H9 (cell line): Measurements from ENCODE around the gene ZPR1. TPM values are rescaled to one million over a fixed set of nuclear protein-coding genes. Genes with fewer than 3 reads are reported as not detected.

Experiments used
- DNase-seq: peaks from one replicate; pipeline ENCODE4 v3.0.0-alpha.2; 2017
- H2AFZ ChIP-seq: one replicate; pipeline ENCODE4 v1.6.1; 2013; ENCODE audit warnings: mild to moderate bottlenecking, low read length, control low read depth, moderate library complexity
- H2AK5ac ChIP-seq: 2 replicates; pipeline ENCODE4 v1.6.1; 2013; ENCODE audit warnings: low read length, control low read depth, mixed read lengths; ENCODE audit not compliant: insufficient read length
- H2BK120ac ChIP-seq: one replicate; pipeline ENCODE4 v1.6.1; 2013; ENCODE audit warnings: low read depth, mild to moderate bottlenecking, low read length, control low read depth, inconsistent platforms; ENCODE audit not compliant: poor library complexity, severe bottlenecking
- H2BK12ac ChIP-seq: 2 replicates; pipeline ENCODE4 v1.6.1; 2013; ENCODE audit warnings: low read length, control low read depth, mixed read lengths, low read depth; ENCODE audit not compliant: insufficient read length
- H2BK15ac ChIP-seq: 2 replicates; pipeline ENCODE4 v1.6.1; 2013; ENCODE audit warnings: low read depth, low read length, control low read depth
- H2BK20ac ChIP-seq: one replicate; pipeline ENCODE4 v1.6.1; 2013; ENCODE audit warnings: low read depth, mild to moderate bottlenecking, low read length, control low read depth, inconsistent platforms; ENCODE audit not compliant: poor library complexity, severe bottlenecking
- H2BK5ac ChIP-seq: 2 replicates; pipeline ENCODE4 v1.6.1; 2013; ENCODE audit warnings: low read length, control low read depth, mixed read lengths; ENCODE audit not compliant: insufficient read length
- H3K14ac ChIP-seq: 2 replicates; pipeline ENCODE4 v1.6.1; 2013; ENCODE audit warnings: low read length, control low read depth; ENCODE audit not compliant: insufficient read depth
- H3K18ac ChIP-seq: 2 replicates; pipeline ENCODE4 v1.6.1; 2013; ENCODE audit warnings: low read depth, mild to moderate bottlenecking, mixed read lengths, low read length, control low read depth; ENCODE audit not compliant: insufficient read length
- H3K23ac ChIP-seq: 2 replicates; pipeline ENCODE4 v1.6.1; 2013; ENCODE audit warnings: low read length, control low read depth, mixed read lengths, low read depth; ENCODE audit not compliant: insufficient read length
- H3K23me2 ChIP-seq: 2 replicates; pipeline ENCODE4 v1.6.1; 2013; ENCODE audit warnings: low read depth, mild to moderate bottlenecking, mixed read lengths, low read length, control low read depth; ENCODE audit not compliant: insufficient read length, poor library complexity, severe bottlenecking
- H3K27ac ChIP-seq: 2 replicates; pipeline ENCODE4 v1.5.1; 2013; ENCODE audit warnings: low read length, control low read depth, mixed read lengths, low read depth; ENCODE audit not compliant: insufficient read length
- H3K27me3 ChIP-seq: 2 replicates; pipeline ENCODE4 v1.6.1; 2013; ENCODE audit warnings: low read length, control low read depth, inconsistent platforms; ENCODE audit not compliant: insufficient read depth
- H3K4ac ChIP-seq: 2 replicates; pipeline ENCODE4 v1.6.1; 2013; ENCODE audit warnings: low read depth, mild to moderate bottlenecking, control low read depth, inconsistent platforms, low read length, moderate library complexity
- H3K4me1 ChIP-seq: 2 replicates; pipeline ENCODE4 v1.6.1; 2013; ENCODE audit warnings: low read length, control low read depth, inconsistent platforms; ENCODE audit not compliant: insufficient read depth
- H3K4me2 ChIP-seq: 2 replicates; pipeline ENCODE4 v1.6.1; 2013; ENCODE audit warnings: low read length, control low read depth, mixed read lengths; ENCODE audit not compliant: insufficient read length, insufficient read depth
- H3K56ac ChIP-seq: 2 replicates; pipeline ENCODE4 v1.6.1; 2013; ENCODE audit warnings: low read depth, mild to moderate bottlenecking, mixed read lengths, low read length, control low read depth; ENCODE audit not compliant: insufficient read length
- H3K79me1 ChIP-seq: 2 replicates; pipeline ENCODE4 v1.6.1; 2013; ENCODE audit warnings: low read depth, mild to moderate bottlenecking, moderate library complexity, low read length, control low read depth, inconsistent platforms; ENCODE audit not compliant: insufficient read depth, poor library complexity, severe bottlenecking
- H3K79me2 ChIP-seq: 2 replicates; pipeline ENCODE4 v1.6.1; 2013; ENCODE audit warnings: low read length, control low read depth, inconsistent platforms; ENCODE audit not compliant: insufficient read depth
- H3K9ac ChIP-seq: 2 replicates; pipeline ENCODE4 v1.6.1; 2013; ENCODE audit warnings: low read length, control low read depth, mixed read lengths; ENCODE audit not compliant: insufficient read length; ENCODE audit errors: extremely low read depth
- H3K9me3 ChIP-seq: one replicate; pipeline ENCODE4 v1.6.1; 2013; ENCODE audit warnings: low read depth, low read length, inconsistent platforms; ENCODE audit not compliant: control insufficient read depth
- H3T11ph ChIP-seq: one replicate; pipeline ENCODE4 v1.6.1; 2013; ENCODE audit warnings: mild to moderate bottlenecking, low read length, control low read depth, inconsistent platforms
- H4K20me1 ChIP-seq: one replicate; pipeline ENCODE4 v1.6.1; 2013; ENCODE audit not compliant: control insufficient read depth, insufficient read length, insufficient read depth
- H4K5ac ChIP-seq: 2 replicates; pipeline ENCODE4 v1.6.1; 2013; ENCODE audit warnings: low read depth, mild to moderate bottlenecking, mixed read lengths, low read length, control low read depth; ENCODE audit not compliant: insufficient read length
- H4K8ac ChIP-seq: replicated peaks from 2 replicates; pipeline ENCODE4 v1.6.1; 2013; ENCODE audit warnings: low read length, control low read depth, mixed read lengths, low read depth; ENCODE audit not compliant: insufficient read length
- H4K91ac ChIP-seq: 2 replicates; pipeline ENCODE4 v1.6.1; 2013; ENCODE audit warnings: low read depth, mild to moderate bottlenecking, moderate library complexity, mixed read lengths, low read length, control low read depth; ENCODE audit not compliant: insufficient read length
- H3K27ac Mint-ChIP-seq, 3 experiments: 2 replicates in 2 of 3; 3 replicates in 1 of 3; pipeline ENCODE4 v1.8.0; 2020 to 2021; ENCODE audit warnings: mixed read lengths in 3 of 3, mild to moderate bottlenecking in 1 of 3, moderate library complexity in 1 of 3
- H3K27me3 Mint-ChIP-seq: 2 replicates; pipeline ENCODE4 v1.8.0; 2021; ENCODE audit warnings: low read depth, mild to moderate bottlenecking, moderate library complexity, mixed read lengths
- H3K36me3 Mint-ChIP-seq, 3 experiments: 2 replicates in 2 of 3; 3 replicates in 1 of 3; pipeline ENCODE4 v1.8.0; 2020 to 2021; ENCODE audit warnings: low read depth in 3 of 3, mixed read lengths in 3 of 3; ENCODE audit not compliant: insufficient read depth in 1 of 3
- H3K4me1 Mint-ChIP-seq, 2 experiments: 2 replicates each; pipeline ENCODE4 v1.8.0; 2020; ENCODE audit warnings: mixed read lengths in 2 of 2
- H3K4me3 Mint-ChIP-seq, 2 experiments: 2 replicates in 1 of 2; 3 replicates in 1 of 2; pipeline ENCODE4 v1.8.0; 2020 to 2021; ENCODE audit warnings: mild to moderate bottlenecking in 2 of 2, mixed read lengths in 2 of 2, moderate library complexity in 1 of 2
- H3K9me3 Mint-ChIP-seq, 2 experiments: 2 replicates in 1 of 2; 3 replicates in 1 of 2; pipeline ENCODE4 v1.8.0; 2020; ENCODE audit warnings: mild to moderate bottlenecking in 2 of 2, mixed read lengths in 2 of 2, moderate library complexity in 1 of 2
- whole genome bisulfite sequencing: extraction: QIAGEN DNeasy Blood & Tissue Kit; methylation state at CpG from one replicate; pipeline ENCODE4 v1.1.7; 2013; ENCODE audit warnings: missing lambda C conversion rate, low lambda C conversion rate, mixed read lengths; ENCODE audit not compliant: insufficient read length; ENCODE audit errors: extremely low coverage; 5-methylcytosine and 5-hydroxymethylcytosine counted together
- total RNA-seq: library from RNA; stranded (reverse); gene quantifications from 2 replicates; pipeline ENCODE4 v1.2.1, GENCODE V29; 2021
- TF ChIP-seq, protein P1 (sequence below): fragments of 200-600 bp; sonication (generic); conservative IDR thresholded peaks from 3 replicates; pipeline ENCODE4 v1.8.0; 2021; ENCODE audit warnings: antibody characterized with exemption, mild to moderate bottlenecking

ZPR1 gene
- total RNA-seq, 1 experiment from 2014 or later, result 82.0 TPM

- H3K4me1 ChIP-seq, result peaks cover 4% of the 10 kb centered on the region; the same call in 1 of the 2 replicates
- H3K9me3 ChIP-seq, result no peaks in the 10 kb centered on the region
- peak within 1 kb of the TSS; percentile 95 for H3K9ac ChIP-seq
- H4K8ac ChIP-seq, result no peak within 1 kb of the TSS
- H3K14ac ChIP-seq, result peak within 1 kb of the TSS; percentile 93; the same call in 1 of the 2 replicates
- H3K23me2 ChIP-seq, result peaks cover 12% of the 10 kb centered on the region
- H3K4ac ChIP-seq, result no peak within 1 kb of the TSS; the same call in 1 of the 2 replicates
- peak within 1 kb of the TSS; percentile 67 for H2AFZ ChIP-seq
- no peak within 1 kb of the TSS for H2AK5ac ChIP-seq
- H3K18ac ChIP-seq, result peak within 1 kb of the TSS; percentile 95
- no peak within 1 kb of the TSS for H4K91ac ChIP-seq
- peak within 1 kb of the TSS; percentile 100 for H3K4me2 ChIP-seq
- no peaks in the 10 kb centered on the region for H4K20me1 ChIP-seq
- H2BK12ac ChIP-seq, result no peak within 1 kb of the TSS
- no peak within 1 kb of the TSS for H2BK20ac ChIP-seq
- Mint-ChIP-seq H3K4me1 (peaks cover 21 to 22% of the 10 kb centered on the region in 2 experiments), H3K4me3 (peak within 1 kb of the TSS; percentile 95 to 97), H3K9me3 (no peaks in the 10 kb centered on the region), H3K27ac (peak within 1 kb of the TSS; percentile 96 to 99 (median 97)), H3K27me3 (no peaks in the 10 kb centered on the region), H3K36me3 (peaks cover 4 to 46% (median 30%) of the 10 kb centered on the region in 3 experiments; a peak in 6 of 7 replicates)
- peak within 1 kb of the TSS; percentile 93 for H3K56ac ChIP-seq
- no peak within 1 kb of the TSS for H2BK5ac ChIP-seq
- no CpG with 5 or more reads among the region's 73 CpGs for WGBS
- H3K27me3 ChIP-seq, result no peaks in the 10 kb centered on the region
- TF ChIP-seq, protein P1, sequence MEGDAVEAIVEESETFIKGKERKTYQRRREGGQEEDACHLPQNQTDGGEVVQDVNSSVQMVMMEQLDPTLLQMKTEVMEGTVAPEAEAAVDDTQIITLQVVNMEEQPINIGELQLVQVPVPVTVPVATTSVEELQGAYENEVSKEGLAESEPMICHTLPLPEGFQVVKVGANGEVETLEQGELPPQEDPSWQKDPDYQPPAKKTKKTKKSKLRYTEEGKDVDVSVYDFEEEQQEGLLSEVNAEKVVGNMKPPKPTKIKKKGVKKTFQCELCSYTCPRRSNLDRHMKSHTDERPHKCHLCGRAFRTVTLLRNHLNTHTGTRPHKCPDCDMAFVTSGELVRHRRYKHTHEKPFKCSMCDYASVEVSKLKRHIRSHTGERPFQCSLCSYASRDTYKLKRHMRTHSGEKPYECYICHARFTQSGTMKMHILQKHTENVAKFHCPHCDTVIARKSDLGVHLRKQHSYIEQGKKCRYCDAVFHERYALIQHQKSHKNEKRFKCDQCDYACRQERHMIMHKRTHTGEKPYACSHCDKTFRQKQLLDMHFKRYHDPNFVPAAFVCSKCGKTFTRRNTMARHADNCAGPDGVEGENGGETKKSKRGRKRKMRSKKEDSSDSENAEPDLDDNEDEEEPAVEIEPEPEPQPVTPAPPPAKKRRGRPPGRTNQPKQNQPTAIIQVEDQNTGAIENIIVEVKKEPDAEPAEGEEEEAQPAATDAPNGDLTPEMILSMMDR, result no peak
- peaks cover 11% of the 10 kb centered on the region; the same call in 1 of the 2 replicates for H3K79me2 ChIP-seq
- no peak within 1 kb of the TSS for H3K23ac ChIP-seq
- H3K27ac ChIP-seq, result peak within 1 kb of the TSS; percentile 71
- peaks cover 7% of the 10 kb centered on the region for H3K79me1 ChIP-seq
- no peak within 1 kb of the TSS for H2BK15ac ChIP-seq
- H3T11ph ChIP-seq, result no peak within 1 kb of the TSS
- H4K5ac ChIP-seq, result peak within 1 kb of the TSS; percentile 36
- peak; percentile 92 for DNase-seq
- peak within 1 kb of the TSS; percentile 62 for H2BK120ac ChIP-seq
These were observed 15.2 kb downstream of the ZPR1 start, which contains the start of gene BUD13 for GRCh38 chr11:116772443-116773202. Gene BUD13 (minus strand): TSS chr11:116772987. CDS start chr11:116772964, 23 bp downstream.
